Measurements from ENCODE around the gene TOMM40L.

Gene TOMM40L

GRCh38 chr1:161225534-161226319 lies at the start of gene TOMM40L:
TOMM40L (plus strand) TSS chr1:161226060; CDS start chr1:161226490, 430 bp downstream.
- peak; percentile 93 for DNase-seq

GRCh38 chr1:161176468-161177111 lies 49.3 kb upstream of the TOMM40L start:
- DNase-seq, result peak; percentile 24

- peak; percentile 95 for DNase-seq
Measured at GRCh38 chr1:161177112-161177935, 48.5 kb upstream of the TOMM40L start, which contains the start of gene B4GALT3. B4GALT3 (minus strand) TSS chr1:161177507; CDS start chr1:161176060, 1,447 bp downstream.

GRCh38 chr1:161177936-161178244 lies 48.0 kb upstream of the TOMM40L start:
- no peak for DNase-seq

GRCh38 chr1:161179698-161180097 lies 46.2 kb upstream of the TOMM40L start:
- peak; percentile 11 for DNase-seq

- peak; percentile 12 for DNase-seq
Measured at GRCh38 chr1:161180639-161181038, 45.2 kb upstream of the TOMM40L start.

- DNase-seq, result peak; percentile 10
Measured at GRCh38 chr1:161182214-161182613, 43.6 kb upstream of the TOMM40L start.

- peak; percentile 88 for DNase-seq
Measured at GRCh38 chr1:161185282-161185682, 40.6 kb upstream of the TOMM40L start.

GRCh38 chr1:161185732-161186311 lies 40.0 kb upstream of the TOMM40L start:
- DNase-seq, result no peak

- DNase-seq, result no peak
Measured at GRCh38 chr1:161187311-161187710, 38.5 kb upstream of the TOMM40L start.

- no peak for DNase-seq
Measured at GRCh38 chr1:161188381-161188780, 37.5 kb upstream of the TOMM40L start.

- DNase-seq, result no peak
Measured at GRCh38 chr1:161189036-161189435, 36.8 kb upstream of the TOMM40L start.

GRCh38 chr1:161190962-161191521 lies 34.8 kb upstream of the TOMM40L start:
- DNase-seq, result no peak

GRCh38 chr1:161191971-161192370 lies 33.9 kb upstream of the TOMM40L start:
- DNase-seq, result no peak

- peak; percentile 70 for DNase-seq
Measured at GRCh38 chr1:161192476-161193465, 33.1 kb upstream of the TOMM40L start.

GRCh38 chr1:161193561-161194235 lies 32.2 kb upstream of the TOMM40L start:
- no peak for DNase-seq

- no peak for DNase-seq
Measured at GRCh38 chr1:161195171-161195570, 30.7 kb upstream of the TOMM40L start.

GRCh38 chr1:161196111-161196510 lies 29.7 kb upstream of the TOMM40L start:
- no peak for DNase-seq

GRCh38 chr1:161196521-161197451 lies 29.1 kb upstream of the TOMM40L start:
- DNase-seq, result peak; percentile 93
